Measurements from ENCODE around the gene CMIP.

- TF ChIP-seq GATA3 (IDR thresholded peaks at IDR 0.05; ENCODE audit: low read depth, low read length) (no peak), GATA2 (IDR thresholded peaks at IDR 0.05; ENCODE audit: low read depth, low read length) (no peak)
Measured at GRCh38 chr16:81494434-81494806, 49.8 kb downstream of the CMIP start.

All from SH-SY5Y (cell line).